Right cardiac atrium (tissue), 5 donors: ENCODE measurements around the gene DPEP2. TPM values are rescaled to one million over a fixed set of nuclear protein-coding genes. Genes with fewer than 3 reads are reported as not detected.
"Not testable (repeated sequence)": the region's sequence is repeated elsewhere in the genome, so short reads cannot be mapped to it uniquely, and the experiment has no call there.

Source experiments
- ATAC-seq, 2 donors: fragments of 200-7000 bp; cut with Tn5 transposase; one replicate each; pipeline versions ENCODE4 v1.8.0 to v1.9.1; 2020; ENCODE audit warnings: moderate library complexity in 2 of 2, mild to moderate bottlenecking in 1 of 2
- DNase-seq, 3 donors: peaks; one replicate each; pipeline ENCODE4 v3.0.0-alpha.2; 2020
- H3K27ac ChIP-seq: one replicate; pipeline ENCODE4 v1.5.1; 2013; ENCODE audit warnings: mild to moderate bottlenecking, low read length, control low read depth, moderate library complexity
- H3K27me3 ChIP-seq: one replicate; pipeline ENCODE4 v1.6.1; 2013; ENCODE audit not compliant: control insufficient read depth, insufficient read depth
- H3K4me1 ChIP-seq: one replicate; pipeline ENCODE4 v1.6.1; 2013; ENCODE audit warnings: low read length; ENCODE audit not compliant: control insufficient read depth, insufficient read depth
- H3K4me3 ChIP-seq: one replicate; pipeline ENCODE4 v1.5.1; 2013; ENCODE audit warnings: low read length, control low read depth
- H3K9me3 ChIP-seq: one replicate; pipeline ENCODE4 v1.6.1; 2013; ENCODE audit warnings: low read length; ENCODE audit not compliant: control insufficient read depth
- WGBS: extraction: QIAGEN DNeasy Blood & Tissue Kit; methylation state at CpG from one replicate; pipeline ENCODE4 v1.1.7; 2013; 5-methylcytosine and 5-hydroxymethylcytosine counted together
- intact Hi-C, 4 donors: fragments of 100-400 bp; cut with DNase I; formaldehyde crosslinking; loops; one replicate each; pipeline versions ENCODE4 v1.11.0 to v1.14.0; 2022 to 2023
- polyA plus RNA-seq: library from polyadenylated mRNA; stranded (reverse); fragments of 200-250 nt; gene quantifications from one replicate; pipeline ENCODE4 v1.2.3, GENCODE V29; 2013
- total RNA-seq, 4 donors: library from RNA; stranded (reverse); fragmentation: NEBNext Ultra II Directional; extraction: Animal tissue kit (Norgen Biotek cat#: 25700); gene quantifications; one replicate each; pipeline ENCODE4 v1.2.1, GENCODE V29; 2021
- donor health status: healthy with polysubstance abuse.
- donor health status: DM: no; HTN: yes; CAD: no.
- donor health status: DM: no; HTN: no; CAD: no.
- donor health status: DM: no; HTN: yes; CAD: no; lungs with severe emphysema.
- donor health status: DM: yes; HTN: yes; CAD: no.

Gene DPEP2
- total and polyA plus RNA-seq, 5 donors = 1.2 to 2.7 (median 1.5) TPM

DNA sequence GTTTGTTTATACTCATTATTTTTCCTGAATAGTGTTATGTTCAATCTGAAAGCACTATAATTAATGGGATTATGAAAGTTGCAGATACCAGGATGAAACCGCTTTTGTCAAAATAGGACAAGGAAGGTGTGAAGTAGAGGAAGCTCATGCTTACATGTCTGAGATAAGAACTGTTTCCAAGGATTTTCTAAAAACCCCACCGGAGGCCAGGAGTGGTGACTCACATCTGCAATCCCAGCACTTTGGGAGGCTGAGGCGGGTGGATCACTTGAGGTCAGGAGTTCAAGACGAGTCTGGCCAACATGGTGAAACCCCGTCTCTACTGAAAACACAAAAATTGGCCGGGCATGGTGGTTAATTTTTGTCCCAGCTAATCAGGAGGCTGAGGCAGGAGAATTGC is 30.8 kb upstream of the DPEP2 start:
- WGBS = 62% methylated on average over 6 of the region's 6 CpGs
- not testable (repeated sequence) for H3K9me3 ChIP-seq, H3K4me3 ChIP-seq, H3K27me3 ChIP-seq, H3K4me1 ChIP-seq, H3K27ac ChIP-seq
- DNase-seq = peak in 1 of 3 donors; percentile 37
- intact Hi-C loops = loop anchor here in 2 of 4 donors (10.0 kb wide), 2 partner anchors 145 to 215 kb away; partner anchors contain the start of gene NRN1L (in 1 of the 2)
- peak in 1 of 2 donors; percentile 75 for ATAC-seq

DNA sequence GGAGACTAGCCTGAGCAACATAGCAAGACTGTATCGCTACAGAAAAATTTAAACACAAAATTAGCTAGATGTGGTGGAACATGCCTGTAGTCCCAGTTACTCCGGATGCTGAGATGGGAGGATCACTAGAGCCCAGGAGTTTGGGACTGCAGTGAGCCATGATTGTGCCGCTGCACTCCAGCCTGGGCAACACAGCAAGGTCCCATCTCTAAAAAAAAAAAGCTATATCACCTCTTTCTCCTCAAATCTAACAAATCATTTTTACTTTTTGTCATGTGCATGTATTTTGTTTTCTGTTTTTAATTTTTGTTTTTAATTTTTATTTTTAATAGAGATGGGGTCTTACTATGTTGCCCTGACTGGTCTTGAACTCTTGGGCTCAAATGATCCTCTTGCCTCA is 29.7 kb upstream of the DPEP2 start:
- intact Hi-C loops = no loop called here
- no peak for DNase-seq
- Histone ChIP-seq H3K4me3 (no peak overlapping the region), H3K27ac (no peak overlapping the region), H3K27me3 (no peaks in the 10 kb centered on the region), H3K9me3 (no peaks in the 10 kb centered on the region), H3K4me1 (no peaks in the 10 kb centered on the region)
- ATAC-seq = no peak
- 96% methylated on average over 3 of the region's 3 CpGs for WGBS

DNA sequence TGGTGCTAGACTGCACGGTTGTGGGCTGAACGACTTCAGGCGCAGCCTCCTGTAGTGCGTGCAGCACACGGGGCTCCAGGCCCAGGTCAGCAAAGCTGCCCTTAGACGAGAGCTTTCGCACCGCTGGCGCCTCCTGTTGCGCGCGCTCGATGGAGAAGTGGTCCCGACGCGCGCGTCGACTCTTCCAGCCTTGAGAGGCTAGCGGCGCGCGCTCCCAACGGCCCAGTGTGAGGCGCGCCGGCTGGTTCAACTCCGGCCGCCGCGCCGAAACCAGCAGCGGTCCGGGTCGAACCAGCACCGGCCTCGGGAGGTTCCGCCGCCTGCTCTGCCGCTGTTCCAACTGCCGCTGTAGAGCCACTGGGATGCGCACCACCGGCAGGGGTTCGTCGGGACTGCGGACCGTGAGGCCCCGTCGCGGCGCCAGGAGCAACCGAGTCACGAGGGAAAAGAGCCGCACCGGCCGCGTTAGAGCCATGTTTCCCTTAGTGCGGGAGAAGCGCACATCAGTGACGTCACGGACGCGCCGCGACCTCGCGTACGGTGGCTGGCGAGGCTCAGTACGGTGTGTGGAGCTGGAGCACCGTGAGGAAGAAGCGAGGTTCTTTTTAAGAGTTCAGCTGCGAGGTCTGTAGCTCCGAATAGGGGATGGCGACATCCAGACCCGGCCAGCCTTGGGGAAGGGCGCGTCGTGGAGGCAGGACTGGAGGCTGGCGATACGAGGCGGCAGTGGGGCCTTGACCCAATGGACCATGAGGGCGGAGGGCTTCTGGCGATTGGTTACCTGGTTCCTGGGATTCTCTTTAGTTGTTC is 23.6 kb upstream of the DPEP2 start, which contains the start of the genes DDX28 and DUS2:
Gene DDX28 (minus strand): TSS at position 505 of the 810 bp plus-strand sequence. CDS start 30 bp downstream, at position 475.
Gene DUS2 (plus strand): TSS at position 557 of the 810 bp plus-strand sequence. CDS start 14,740 bp downstream, outside the sequence.
- Histone ChIP-seq H3K4me3 (peak within 1 kb of the TSS; percentile 61), H3K27me3 (no peaks in the 10 kb centered on the region), H3K4me1 (peaks cover 10% of the 10 kb centered on the region), H3K27ac (peak within 1 kb of the TSS; percentile 43), H3K9me3 (no peaks in the 10 kb centered on the region)
- intact Hi-C loops = no loop called here
- peak; percentile 96 to 97 for ATAC-seq
- WGBS = under 1% methylated on average over 84 of the region's 84 CpGs
- peak; percentile 91 to 97 (median 97) for DNase-seq

DNA sequence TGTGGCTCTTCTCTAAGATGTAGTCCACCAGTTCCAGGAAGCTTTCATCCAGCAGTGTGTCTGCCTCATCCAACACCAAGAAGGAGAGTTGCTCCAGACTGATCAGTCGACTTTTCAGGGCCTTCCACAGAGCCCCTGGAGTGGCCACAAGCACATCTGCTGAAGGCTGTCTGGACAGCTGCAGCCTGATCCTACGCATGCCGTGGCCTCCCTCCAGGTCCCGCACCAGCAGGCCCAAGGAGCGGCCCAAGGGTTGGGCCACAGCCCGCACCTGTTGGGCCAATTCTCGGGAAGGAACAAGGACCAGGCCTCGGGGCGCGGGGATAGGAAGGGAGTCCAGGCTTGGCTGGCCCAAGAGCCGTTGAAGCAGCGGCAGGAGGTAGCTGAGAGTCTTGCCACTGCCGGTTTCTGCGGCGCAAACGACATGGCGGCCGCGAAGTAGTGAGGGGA is 23.0 kb upstream of the DPEP2 start:
- peak; percentile 10 to 22 for ATAC-seq
- H3K4me3 ChIP-seq = peak overlapping the region; percentile 61
- peaks cover 10% of the 10 kb centered on the region for H3K4me1 ChIP-seq
- H3K27me3 ChIP-seq = no peaks in the 10 kb centered on the region
- intact Hi-C loops = no loop called here
- H3K27ac ChIP-seq = no peak overlapping the region
- DNase-seq = no peak
- WGBS = 10% methylated on average over 19 of the region's 19 CpGs
- no peaks in the 10 kb centered on the region for H3K9me3 ChIP-seq

DNA sequence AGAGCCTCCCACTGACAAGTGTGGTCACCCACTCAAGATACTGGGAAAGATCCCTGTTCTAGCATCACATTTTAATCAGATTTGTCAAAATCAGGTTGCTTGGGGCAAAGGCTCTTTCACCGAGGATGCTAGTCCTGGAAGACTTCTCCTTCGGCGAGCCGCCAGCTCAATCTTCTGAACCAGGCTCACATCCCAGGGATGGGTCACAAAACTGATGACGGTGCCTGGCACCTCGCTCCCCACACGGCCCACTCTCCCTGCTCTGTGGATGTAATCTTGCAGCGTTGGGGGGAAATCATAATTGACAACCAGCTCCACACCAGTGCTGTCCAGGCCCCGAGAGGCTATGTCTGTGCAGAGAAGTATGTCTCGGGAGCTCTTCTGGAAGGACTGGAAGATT is 22.2 kb upstream of the DPEP2 start:
- Histone ChIP-seq H3K27me3 (no peaks in the 10 kb centered on the region), H3K9me3 (no peaks in the 10 kb centered on the region), H3K27ac (no peak overlapping the region), H3K4me3 (no peak overlapping the region), H3K4me1 (peaks cover 10% of the 10 kb centered on the region)
- intact Hi-C loops = no loop called here
- ATAC-seq (no peak), DNase-seq (no peak)
- WGBS = 93% methylated on average over 10 of the region's 10 CpGs

DNA sequence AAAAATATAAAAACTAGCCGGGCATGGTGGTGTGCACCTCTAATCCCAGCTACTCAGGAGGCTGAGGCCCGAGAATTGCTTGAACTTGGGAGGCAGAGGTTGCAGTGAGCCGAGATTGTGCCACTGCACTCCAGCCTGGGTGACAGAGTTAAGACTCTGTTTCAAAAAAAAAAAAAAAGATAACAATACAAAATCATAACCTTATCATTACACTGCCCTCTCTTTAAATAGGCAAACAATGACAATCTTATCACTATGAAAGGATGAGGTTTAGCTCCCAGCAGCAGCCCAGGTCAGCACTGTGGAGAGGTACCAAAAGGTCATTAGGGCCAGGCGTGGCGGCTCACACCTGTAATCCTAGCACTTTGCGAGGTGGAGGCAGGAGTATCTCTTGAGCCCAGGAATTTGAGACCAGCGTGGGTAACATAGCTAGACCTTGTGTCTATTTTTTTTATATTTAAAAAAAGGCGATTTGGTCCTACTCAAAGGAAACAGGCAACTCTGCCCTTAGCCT is 19.9 kb upstream of the DPEP2 start:
- 66% methylated on average over 8 of the region's 8 CpGs for WGBS
- Histone ChIP-seq H3K4me1 (peaks cover 10% of the 10 kb centered on the region), H3K9me3 (no peaks in the 10 kb centered on the region), H3K27ac (no peak overlapping the region), H3K27me3 (no peaks in the 10 kb centered on the region), H3K4me3 (no peak overlapping the region)
- ATAC-seq = no peak
- DNase-seq = no peak
- intact Hi-C loops = no loop called here

DNA sequence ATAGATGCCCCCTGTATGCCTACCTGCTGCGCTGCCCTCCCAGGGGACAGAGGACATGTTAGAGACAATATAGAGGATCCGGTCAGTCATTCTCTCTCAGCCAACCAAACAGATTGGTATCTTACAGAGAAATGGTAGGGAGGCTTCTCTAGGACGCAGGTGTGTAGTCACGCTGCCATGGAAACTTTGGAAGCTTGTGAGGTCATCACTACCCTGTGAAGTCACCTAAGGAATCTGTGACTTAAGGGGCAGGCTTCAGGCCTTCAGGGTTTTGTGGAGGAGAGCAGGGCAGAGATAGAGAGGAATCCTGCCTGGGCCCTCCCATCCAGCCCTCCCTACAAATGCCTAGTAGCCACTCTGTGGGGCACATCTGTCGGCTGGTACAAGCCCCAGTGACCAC is 16.4 kb upstream of the DPEP2 start, which contains the start of gene DPEP2NB:
Gene DPEP2NB (minus strand): TSS at position 231 of the 400 bp plus-strand sequence. CDS start 141 bp downstream, at position 90.
- WGBS = 85% methylated on average over 5 of the region's 5 CpGs
- ATAC-seq = no peak
- no peak for DNase-seq
- intact Hi-C loops = no loop called here
- Histone ChIP-seq H3K27ac (no peak within 1 kb of the TSS), H3K4me3 (no peak within 1 kb of the TSS), H3K4me1 (no peaks in the 10 kb centered on the region), H3K27me3 (no peaks in the 10 kb centered on the region), H3K9me3 (no peaks in the 10 kb centered on the region)

DNA sequence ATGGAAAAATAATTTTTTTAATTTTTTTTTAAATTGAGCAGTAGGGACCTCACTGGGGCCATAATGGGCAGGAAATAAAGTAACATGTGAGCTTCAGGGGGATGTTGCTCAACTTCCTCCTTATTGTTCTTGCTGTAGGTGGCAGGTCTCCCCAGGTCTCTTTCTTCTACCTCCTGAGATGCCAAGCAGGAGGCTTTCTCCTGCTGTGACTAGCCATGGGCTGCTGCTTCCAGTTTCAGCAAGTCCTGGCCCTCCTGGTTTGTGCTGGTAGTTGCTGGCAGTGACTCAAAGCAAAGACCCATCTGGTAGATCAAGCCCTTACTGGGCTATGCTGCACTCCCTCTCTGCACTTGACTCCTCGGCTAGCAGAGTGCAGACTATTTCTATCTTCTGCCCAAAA is 14.2 kb upstream of the DPEP2 start:
- no peak overlapping the region for H3K27ac ChIP-seq
- H3K4me3 ChIP-seq = no peak overlapping the region
- intact Hi-C loops = no loop called here
- H3K4me1 ChIP-seq = no peaks in the 10 kb centered on the region
- DNase-seq (no peak), ATAC-seq (no peak)
- H3K27me3 ChIP-seq = no peaks in the 10 kb centered on the region
- H3K9me3 ChIP-seq = no peaks in the 10 kb centered on the region
- WGBS = 65% methylated on average over 1 of the region's 1 CpG

DNA sequence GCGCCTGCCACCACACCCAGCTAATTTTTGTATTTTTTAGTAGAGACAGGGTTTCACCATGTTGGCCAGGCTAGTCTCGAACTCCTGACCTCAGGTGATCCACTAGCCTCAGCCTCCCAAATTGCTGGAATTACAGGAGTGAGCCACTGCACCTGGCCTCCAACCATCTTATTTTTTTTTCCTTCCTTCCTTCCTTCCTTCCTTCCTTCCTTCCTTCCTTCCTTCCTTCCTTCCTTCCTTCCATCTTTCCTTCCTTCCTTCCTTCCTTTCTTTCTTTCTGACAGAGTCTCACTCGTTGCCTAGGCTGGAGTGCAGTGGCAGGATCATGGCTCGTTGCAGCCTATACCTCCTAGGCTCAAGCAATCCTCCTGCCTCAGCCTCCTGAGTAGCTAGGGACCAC is 10.6 kb upstream of the DPEP2 start:
- WGBS = 75% methylated on average over 4 of the region's 4 CpGs
- H3K9me3 ChIP-seq, H3K27ac ChIP-seq, DNase-seq, H3K27me3 ChIP-seq, H3K4me3 ChIP-seq, H3K4me1 ChIP-seq, intact Hi-C loops, ATAC-seq: not testable (repeated sequence)

DNA sequence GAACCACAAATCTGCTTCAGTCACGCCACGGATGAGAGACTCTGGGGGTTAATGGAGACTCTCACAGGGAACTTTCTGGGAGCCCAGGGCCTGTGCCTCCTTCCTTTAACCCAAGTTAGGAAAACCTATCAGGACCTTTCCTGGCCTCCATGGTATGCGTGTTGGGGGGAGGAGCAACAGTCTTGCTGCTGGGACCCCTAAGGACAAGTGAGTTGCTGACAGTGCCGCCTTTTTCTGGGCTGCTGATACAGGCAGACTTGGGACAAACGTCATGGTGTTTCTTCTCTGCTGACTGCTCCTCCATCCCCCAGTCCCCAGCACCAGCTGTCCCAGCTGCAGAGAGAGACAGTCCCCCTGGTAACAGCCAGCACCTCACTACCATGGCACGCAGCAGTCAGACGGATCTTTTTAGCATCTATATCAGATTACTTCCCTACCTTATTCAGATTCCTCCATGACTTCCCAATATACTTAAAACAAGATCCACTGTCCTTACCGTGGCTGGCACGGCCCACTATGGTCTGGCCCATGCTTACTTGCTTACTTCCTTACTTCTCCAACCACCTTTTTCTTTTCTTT is 10.0 kb upstream of the DPEP2 start:
- ATAC-seq = no peak

DNA sequence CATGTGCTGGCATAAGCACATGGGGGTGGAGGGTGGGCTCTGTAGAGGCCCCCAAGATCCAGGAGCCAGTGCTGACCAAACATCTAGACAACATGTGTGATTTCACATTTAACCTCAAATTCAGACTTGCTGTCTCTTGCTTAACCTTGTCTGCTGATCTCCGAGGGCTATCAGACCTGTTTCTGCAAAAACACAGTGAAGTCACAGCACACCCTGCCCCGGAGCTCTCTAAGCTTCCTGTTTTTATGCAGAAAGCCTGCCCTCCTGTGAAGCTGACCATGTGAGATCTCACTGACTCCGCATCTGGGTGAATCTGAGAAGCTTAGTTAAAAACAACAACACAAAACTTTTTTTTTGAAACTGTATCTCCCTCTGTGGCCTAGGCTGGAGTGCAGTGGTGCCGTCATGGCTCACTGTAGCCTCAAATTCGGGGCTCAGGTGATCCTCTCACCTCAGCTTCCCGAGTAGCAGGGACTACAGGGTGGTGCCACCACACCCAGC is 6.6 kb upstream of the DPEP2 start:
- H3K27ac ChIP-seq = no peak overlapping the region
- H3K27me3 ChIP-seq = no peaks in the 10 kb centered on the region
- intact Hi-C loops = no loop called here
- H3K9me3 ChIP-seq = no peaks in the 10 kb centered on the region
- no peak overlapping the region for H3K4me3 ChIP-seq
- 42% methylated on average over 6 of the region's 6 CpGs for WGBS
- DNase-seq (peak; percentile 30 to 68 (median 66)), ATAC-seq (peak; percentile 66 to 80)
- no peaks in the 10 kb centered on the region for H3K4me1 ChIP-seq

More for the DNA sequence above, 10.0 kb upstream of the DPEP2 start:
- intact Hi-C loops = no loop called here
- no peak overlapping the region for H3K27ac ChIP-seq
- H3K4me3 ChIP-seq = no peak overlapping the region
- WGBS = 65% methylated on average over 9 of the region's 9 CpGs
- no peaks in the 10 kb centered on the region for H3K27me3 ChIP-seq
- peak in 1 of 3 donors; percentile 15 for DNase-seq
- H3K9me3 ChIP-seq = no peaks in the 10 kb centered on the region
- no peaks in the 10 kb centered on the region for H3K4me1 ChIP-seq
